Fibroblast of villous mesenchyme (primary cell): ENCODE measurements around the gene WNT7A. TPM values are rescaled to one million over a fixed set of nuclear protein-coding genes. Genes with fewer than 3 reads are reported as not detected.

ENCODE experiments used
- DNase-seq: peaks from one replicate; pipeline ENCODE4 v3.0.0-alpha.2; 2010; ENCODE audit warnings: low read depth
- H3K4me3 ChIP-seq: 2 replicates; pipeline ENCODE4 v1.5.1; 2011; ENCODE audit warnings: low read depth, mild to moderate bottlenecking, low read length
- CTCF ChIP-seq: IDR thresholded peaks from 2 replicates; pipeline ENCODE4 v1.5.1; 2012; ENCODE audit warnings: low read depth, mild to moderate bottlenecking, low read length; ENCODE audit not compliant: insufficient read depth
- total RNA-seq: library from RNA; depleted of rRNA; stranded (reverse); fragments of >200 nt; gene quantifications from 2 replicates; pipeline ENCODE4 v1.2.3, GENCODE V29; 2012

The WNT7A gene
- total RNA-seq, 1 donor, result not detected

- TF ChIP-seq CTCF, result no peak
- H3K4me3 ChIP-seq, result no peak overlapping the region
- no peak for DNase-seq
These were observed 55.2 kb downstream of the WNT7A start for GRCh38 chr3:13824521-13825310.

- TF ChIP-seq CTCF, result no peak
- no peak for DNase-seq
- H3K4me3 ChIP-seq, result no peak overlapping the region
These were observed 56.2 kb downstream of the WNT7A start for GRCh38 chr3:13823692-13824091.

- TF ChIP-seq CTCF, result no peak
- DNase-seq, result no peak
- no peak overlapping the region for H3K4me3 ChIP-seq
These were observed 56.8 kb downstream of the WNT7A start for GRCh38 chr3:13822871-13823585.

GRCh38 chr3:13822042-13822441 lies 57.8 kb downstream of the WNT7A start:
- H3K4me3 ChIP-seq, result no peak overlapping the region
- TF ChIP-seq CTCF, result no peak

GRCh38 chr3:13821126-13821525 lies 58.7 kb downstream of the WNT7A start:
- no peak overlapping the region for H3K4me3 ChIP-seq
- TF ChIP-seq CTCF, result no peak
- no peak for DNase-seq

More at GRCh38 chr3:13822042-13822441, 57.8 kb downstream of the WNT7A start:
- no peak for DNase-seq

- no peak for TF ChIP-seq CTCF
- DNase-seq, result no peak
- no peak overlapping the region for H3K4me3 ChIP-seq
These were observed 61.0 kb downstream of the WNT7A start for GRCh38 chr3:13818919-13819318.
